Measurements from ENCODE around the gene ADAMTS17.

ADAMTS17 gene

GRCh38 chr15:100332231-100332630 lies 9.5 kb downstream of the ADAMTS17 start:
- H3K4me3 ChIP-seq (ENCODE audit: low read depth, low read length): no peak overlapping the region
- in situ Hi-C loops (cut with HindIII; ENCODE audit: low sequenced_read_pairs): no loop called here
- DNase-seq (ENCODE audit: low read depth, low spot score): no peak
- TF ChIP-seq CTCF (IDR thresholded peaks at IDR 0.05; ENCODE audit: low read depth, low read length): no peak

- no peak overlapping the region for H3K4me3 ChIP-seq (ENCODE audit: low read depth, low read length)
- no peak for TF ChIP-seq CTCF (IDR thresholded peaks at IDR 0.05; ENCODE audit: low read depth, low read length)
These were observed 11.1 kb downstream of the ADAMTS17 start for GRCh38 chr15:100330629-100331215.

GRCh38 chr15:100330221-100330620 lies 11.6 kb downstream of the ADAMTS17 start:
- in situ Hi-C loops (cut with HindIII; ENCODE audit: low sequenced_read_pairs): no loop called here
- TF ChIP-seq CTCF (IDR thresholded peaks at IDR 0.05; ENCODE audit: low read depth, low read length): no peak
- no peak for DNase-seq (ENCODE audit: low read depth, low spot score)
- H3K4me3 ChIP-seq (ENCODE audit: low read depth, low read length): no peak overlapping the region

More at GRCh38 chr15:100330629-100331215, 11.1 kb downstream of the ADAMTS17 start:
- DNase-seq (ENCODE audit: low read depth, low spot score): no peak
- in situ Hi-C loops (cut with HindIII; ENCODE audit: low sequenced_read_pairs): no loop called here

- no peak overlapping the region for H3K4me3 ChIP-seq (ENCODE audit: low read depth, low read length)
- no peak for DNase-seq (ENCODE audit: low read depth, low spot score)
- in situ Hi-C loops (cut with HindIII; ENCODE audit: low sequenced_read_pairs): no loop called here
- TF ChIP-seq CTCF (IDR thresholded peaks at IDR 0.05; ENCODE audit: low read depth, low read length): no peak
These were observed 13.0 kb downstream of the ADAMTS17 start for GRCh38 chr15:100328796-100329195.

- no peak for DNase-seq (ENCODE audit: low read depth, low spot score)
- TF ChIP-seq CTCF (IDR thresholded peaks at IDR 0.05; ENCODE audit: low read depth, low read length): no peak
These were observed 22.9 kb downstream of the ADAMTS17 start for GRCh38 chr15:100318880-100319279.

GRCh38 chr15:100314809-100315400 lies 26.9 kb downstream of the ADAMTS17 start:
- in situ Hi-C loops (cut with HindIII; ENCODE audit: low sequenced_read_pairs): no loop called here
- H3K4me3 ChIP-seq (ENCODE audit: low read depth, low read length): no peak overlapping the region
- no peak for DNase-seq (ENCODE audit: low read depth, low spot score)
- no peak for TF ChIP-seq CTCF (IDR thresholded peaks at IDR 0.05; ENCODE audit: low read depth, low read length)

More at GRCh38 chr15:100318880-100319279, 22.9 kb downstream of the ADAMTS17 start:
- in situ Hi-C loops (cut with HindIII; ENCODE audit: low sequenced_read_pairs): no loop called here
- no peak overlapping the region for H3K4me3 ChIP-seq (ENCODE audit: low read depth, low read length)

All from astrocyte of the spinal cord (primary cell).